ENCODE measurements around the gene FXR2. TPM values are rescaled to one million over a fixed set of nuclear protein-coding genes. Genes with fewer than 3 reads are reported as not detected.
A peak's percentile ranks its signal among the peaks of the same experiment; 100 is the strongest.
"Not testable (repeated sequence)": the region's sequence is repeated elsewhere in the genome, so short reads cannot be mapped to it uniquely, and the experiment has no call there.

Gene FXR2
- total and polyA plus RNA-seq, 4 donors: 6.8 to 18.3 (median 14.8) TPM

DNA sequence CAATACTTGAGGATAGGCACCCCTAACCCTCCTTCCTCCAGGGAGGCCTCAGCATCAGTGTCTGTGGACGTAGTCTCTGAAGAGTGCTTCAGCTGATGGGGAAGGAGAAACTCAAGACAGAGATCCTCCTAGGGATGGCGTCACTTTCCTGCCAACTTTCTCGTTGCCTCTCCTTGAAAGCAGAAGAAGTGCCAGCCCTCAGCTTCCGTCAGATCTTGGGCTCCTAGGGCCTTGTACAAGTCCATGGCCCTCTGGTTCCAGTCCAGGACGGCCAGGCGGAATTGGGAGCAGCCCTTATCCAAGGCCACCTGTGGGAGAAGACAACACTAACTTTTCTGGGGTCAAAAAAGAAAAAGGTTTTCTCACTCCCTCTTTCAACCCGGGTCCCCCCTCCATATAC, 11.6 kb upstream of the FXR2 start:
- Histone ChIP-seq H3K27me3 (ENCODE audit: control insufficient read depth in 4 of 4, insufficient read depth in 4 of 4, low read length in 3 of 4) (no peaks in the 10 kb centered on the region), H3K9ac (ENCODE audit: low read depth in 1 of 2, low read length in 2 of 2) (peak overlapping the region; percentile 85 to 92), H3K27ac (ENCODE audit: low read depth in 1 of 2, low read length in 2 of 2) (peak overlapping the region; percentile 85 to 99), H3K36me3 (ENCODE audit: control insufficient read depth in 4 of 4, insufficient read depth in 3 of 4, low read depth in 1 of 4, low read length in 3 of 4) (peaks cover 0 to 1% (median 0%) of the 10 kb centered on the region in 4 donors), H3K9me3 (ENCODE audit: control insufficient read depth in 4 of 4, low read length in 3 of 4) (no peaks in the 10 kb centered on the region), H3K4me3 (ENCODE audit: low read depth in 1 of 3, low read length in 3 of 3) (peak overlapping the region; percentile 88 to 93 (median 92)), H3K4me1 (ENCODE audit: control insufficient read depth in 4 of 4, insufficient read depth in 4 of 4, low read length in 3 of 4) (peaks cover 10 to 52% (median 38%) of the 10 kb centered on the region in 4 donors)
- DNase-seq (ENCODE audit: low spot score): no peak
- 53% methylated on average over 7 of the region's 7 CpGs for WGBS
- TF ChIP-seq TAF1 (conservative IDR thresholded peaks at IDR 0.05): no peak
- no peak for TF ChIP-seq YY1 (IDR thresholded peaks at IDR 0.05)
- no peak for TF ChIP-seq NR2F2 (IDR thresholded peaks at IDR 0.05)
- TF ChIP-seq, protein P1, sequence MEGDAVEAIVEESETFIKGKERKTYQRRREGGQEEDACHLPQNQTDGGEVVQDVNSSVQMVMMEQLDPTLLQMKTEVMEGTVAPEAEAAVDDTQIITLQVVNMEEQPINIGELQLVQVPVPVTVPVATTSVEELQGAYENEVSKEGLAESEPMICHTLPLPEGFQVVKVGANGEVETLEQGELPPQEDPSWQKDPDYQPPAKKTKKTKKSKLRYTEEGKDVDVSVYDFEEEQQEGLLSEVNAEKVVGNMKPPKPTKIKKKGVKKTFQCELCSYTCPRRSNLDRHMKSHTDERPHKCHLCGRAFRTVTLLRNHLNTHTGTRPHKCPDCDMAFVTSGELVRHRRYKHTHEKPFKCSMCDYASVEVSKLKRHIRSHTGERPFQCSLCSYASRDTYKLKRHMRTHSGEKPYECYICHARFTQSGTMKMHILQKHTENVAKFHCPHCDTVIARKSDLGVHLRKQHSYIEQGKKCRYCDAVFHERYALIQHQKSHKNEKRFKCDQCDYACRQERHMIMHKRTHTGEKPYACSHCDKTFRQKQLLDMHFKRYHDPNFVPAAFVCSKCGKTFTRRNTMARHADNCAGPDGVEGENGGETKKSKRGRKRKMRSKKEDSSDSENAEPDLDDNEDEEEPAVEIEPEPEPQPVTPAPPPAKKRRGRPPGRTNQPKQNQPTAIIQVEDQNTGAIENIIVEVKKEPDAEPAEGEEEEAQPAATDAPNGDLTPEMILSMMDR (IDR thresholded peaks at IDR 0.05; ENCODE audit: low read depth, low read length, missing input control): no peak
- TF ChIP-seq JUND (IDR thresholded peaks at IDR 0.05): no peak
- no peak for TF ChIP-seq FOXA2 (IDR thresholded peaks at IDR 0.05)

DNA sequence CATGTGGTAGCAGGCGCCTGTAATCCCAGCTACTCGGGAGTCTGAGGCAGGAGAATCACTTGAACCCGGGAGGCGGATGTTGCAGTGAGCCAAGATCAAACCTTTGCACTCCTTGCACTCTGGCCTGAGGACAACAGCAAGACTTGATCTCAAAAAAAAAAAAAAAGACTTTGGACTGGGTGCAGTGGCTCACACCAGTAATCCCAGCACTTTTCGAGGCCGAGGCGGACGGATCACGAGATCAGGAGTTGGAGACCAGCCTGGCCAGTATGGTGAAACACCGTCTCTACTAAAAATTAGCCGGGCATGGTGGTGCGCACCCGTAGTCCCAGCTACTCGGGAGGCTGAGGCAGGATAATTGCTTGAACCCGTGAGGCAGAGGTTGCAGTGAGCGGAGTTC, 11.1 kb upstream of the FXR2 start:
- H3K9ac ChIP-seq (ENCODE audit: low read depth in 1 of 2, low read length in 2 of 2); H3K27me3 ChIP-seq (ENCODE audit: control insufficient read depth in 4 of 4, insufficient read depth in 4 of 4, low read length in 3 of 4); DNase-seq (ENCODE audit: low spot score); H3K36me3 ChIP-seq (ENCODE audit: control insufficient read depth in 4 of 4, insufficient read depth in 3 of 4, low read depth in 1 of 4, low read length in 3 of 4); H3K9me3 ChIP-seq (ENCODE audit: control insufficient read depth in 4 of 4, low read length in 3 of 4): not testable (repeated sequence)
- Histone ChIP-seq H3K4me3 (ENCODE audit: low read depth in 1 of 3, low read length in 3 of 3) (peak overlapping the region in 1 of 3 donors; percentile 92), H3K27ac (ENCODE audit: low read depth in 1 of 2, low read length in 2 of 2) (peak overlapping the region; percentile 7 to 85), H3K4me1 (ENCODE audit: control insufficient read depth in 4 of 4, insufficient read depth in 4 of 4, low read length in 3 of 4) (peaks cover 7 to 47% (median 33%) of the 10 kb centered on the region in 4 donors)
- WGBS: 55% methylated on average over 16 of the region's 16 CpGs
- TF ChIP-seq SP1 (IDR thresholded peaks at IDR 0.05) (peak; percentile 74), YY1 (IDR thresholded peaks at IDR 0.05) (peak; percentile 17), HNF4A (conservative IDR thresholded peaks at IDR 0.05) (peak; percentile 90 to 97), RXRA (IDR thresholded peaks at IDR 0.05) (peak; percentile 76 to 78), HNF4G (IDR thresholded peaks at IDR 0.05) (peak; percentile 81)

DNA sequence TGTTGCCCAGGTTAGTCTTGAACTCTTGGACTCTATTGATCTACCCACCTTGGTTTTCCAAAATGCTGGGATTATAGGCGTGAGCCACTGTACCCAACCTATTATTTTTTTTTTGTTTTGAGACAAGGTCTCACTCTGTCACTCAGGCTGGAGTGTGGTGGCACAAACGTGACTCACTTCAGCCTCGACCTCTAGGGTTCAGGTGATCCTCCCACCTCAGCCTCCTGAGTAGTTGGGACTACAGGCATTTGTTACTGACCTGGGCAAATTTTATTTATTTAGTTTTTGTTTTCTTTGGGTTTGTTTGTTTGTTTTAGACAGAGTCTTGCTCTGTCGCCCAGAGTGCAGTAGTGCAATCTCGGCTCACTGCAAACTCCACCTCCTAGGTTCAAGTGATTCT, 9.0 kb upstream of the FXR2 start:
- no peak overlapping the region for H3K9ac ChIP-seq (ENCODE audit: low read depth in 1 of 2, low read length in 2 of 2)
- H3K9me3 ChIP-seq (ENCODE audit: control insufficient read depth in 4 of 4, low read length in 3 of 4): no peaks in the 10 kb centered on the region
- peak overlapping the region; percentile 25 to 60 for H3K27ac ChIP-seq (ENCODE audit: low read depth in 1 of 2, low read length in 2 of 2)
- H3K4me3 ChIP-seq (ENCODE audit: low read depth in 1 of 3, low read length in 3 of 3): no peak overlapping the region
- WGBS: 37% methylated on average over 5 of the region's 5 CpGs
- DNase-seq (ENCODE audit: low spot score): no peak
- H3K36me3 ChIP-seq (ENCODE audit: control insufficient read depth in 4 of 4, insufficient read depth in 3 of 4, low read depth in 1 of 4, low read length in 3 of 4): peaks cover 0 to 1% (median 0%) of the 10 kb centered on the region in 4 donors
- peaks cover 2 to 33% (median 24%) of the 10 kb centered on the region in 4 donors for H3K4me1 ChIP-seq (ENCODE audit: control insufficient read depth in 4 of 4, insufficient read depth in 4 of 4, low read length in 3 of 4)
- no peaks in the 10 kb centered on the region for H3K27me3 ChIP-seq (ENCODE audit: control insufficient read depth in 4 of 4, insufficient read depth in 4 of 4, low read length in 3 of 4)
- peak; percentile 14 for TF ChIP-seq SP1 (IDR thresholded peaks at IDR 0.05)
- TF ChIP-seq RXRA (IDR thresholded peaks at IDR 0.05): peak; percentile 27 to 43
- TF ChIP-seq TAF1 (conservative IDR thresholded peaks at IDR 0.05): no peak
- peak; percentile 37 for TF ChIP-seq HNF4G (IDR thresholded peaks at IDR 0.05)
- TF ChIP-seq GABPA (IDR thresholded peaks at IDR 0.05 in 1 of 2, conservative IDR thresholded peaks at IDR 0.05 in 1 of 2): no peak
- no peak for TF ChIP-seq YY1 (IDR thresholded peaks at IDR 0.05)
- TF ChIP-seq, protein P2, sequence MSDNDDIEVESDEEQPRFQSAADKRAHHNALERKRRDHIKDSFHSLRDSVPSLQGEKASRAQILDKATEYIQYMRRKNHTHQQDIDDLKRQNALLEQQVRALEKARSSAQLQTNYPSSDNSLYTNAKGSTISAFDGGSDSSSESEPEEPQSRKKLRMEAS (IDR thresholded peaks at IDR 0.05): no peak
- TF ChIP-seq, protein P3, sequence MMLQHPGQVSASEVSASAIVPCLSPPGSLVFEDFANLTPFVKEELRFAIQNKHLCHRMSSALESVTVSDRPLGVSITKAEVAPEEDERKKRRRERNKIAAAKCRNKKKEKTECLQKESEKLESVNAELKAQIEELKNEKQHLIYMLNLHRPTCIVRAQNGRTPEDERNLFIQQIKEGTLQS (IDR thresholded peaks at IDR 0.05): no peak
- TF ChIP-seq JUND (IDR thresholded peaks at IDR 0.05): no peak
- no peak for TF ChIP-seq FOXA2 (IDR thresholded peaks at IDR 0.05)
- TF ChIP-seq NR2F2 (IDR thresholded peaks at IDR 0.05): no peak
- TF ChIP-seq, protein P1 (IDR thresholded peaks at IDR 0.05; ENCODE audit: low read depth, low read length, missing input control): no peak
- TF ChIP-seq RAD21 (IDR thresholded peaks at IDR 0.05): no peak
- TF ChIP-seq HNF4A (conservative IDR thresholded peaks at IDR 0.05): peak; percentile 49 to 83
- TF ChIP-seq FOXA1 (IDR thresholded peaks at IDR 0.05): no peak
- TF ChIP-seq EGR1 (IDR thresholded peaks at IDR 0.05; ENCODE audit: low read depth in 2 of 2): no peak
- TF ChIP-seq, protein P4, sequence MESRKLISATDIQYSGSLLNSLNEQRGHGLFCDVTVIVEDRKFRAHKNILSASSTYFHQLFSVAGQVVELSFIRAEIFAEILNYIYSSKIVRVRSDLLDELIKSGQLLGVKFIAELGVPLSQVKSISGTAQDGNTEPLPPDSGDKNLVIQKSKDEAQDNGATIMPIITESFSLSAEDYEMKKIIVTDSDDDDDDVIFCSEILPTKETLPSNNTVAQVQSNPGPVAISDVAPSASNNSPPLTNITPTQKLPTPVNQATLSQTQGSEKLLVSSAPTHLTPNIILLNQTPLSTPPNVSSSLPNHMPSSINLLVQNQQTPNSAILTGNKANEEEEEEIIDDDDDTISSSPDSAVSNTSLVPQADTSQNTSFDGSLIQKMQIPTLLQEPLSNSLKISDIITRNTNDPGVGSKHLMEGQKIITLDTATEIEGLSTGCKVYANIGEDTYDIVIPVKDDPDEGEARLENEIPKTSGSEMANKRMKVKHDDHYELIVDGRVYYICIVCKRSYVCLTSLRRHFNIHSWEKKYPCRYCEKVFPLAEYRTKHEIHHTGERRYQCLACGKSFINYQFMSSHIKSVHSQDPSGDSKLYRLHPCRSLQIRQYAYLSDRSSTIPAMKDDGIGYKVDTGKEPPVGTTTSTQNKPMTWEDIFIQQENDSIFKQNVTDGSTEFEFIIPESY (IDR thresholded peaks at IDR 0.05): no peak

Measured in liver (tissue), 9 donors.